NCI-H1105 (cell line): ENCODE measurements around the gene GNPTG.

ENCODE experiments used
- DNase-seq: peaks from one replicate; lab custom pipeline; 2025; lab: John Stamatoyannopoulos, UW

The GNPTG gene

GRCh38 chr16:1347286-1347855 is 4.4 kb upstream of the GNPTG start:
- DNase-seq, result no peak

- no peak for DNase-seq
Measured at GRCh38 chr16:1347962-1348361, 3.8 kb upstream of the GNPTG start.

DNA sequence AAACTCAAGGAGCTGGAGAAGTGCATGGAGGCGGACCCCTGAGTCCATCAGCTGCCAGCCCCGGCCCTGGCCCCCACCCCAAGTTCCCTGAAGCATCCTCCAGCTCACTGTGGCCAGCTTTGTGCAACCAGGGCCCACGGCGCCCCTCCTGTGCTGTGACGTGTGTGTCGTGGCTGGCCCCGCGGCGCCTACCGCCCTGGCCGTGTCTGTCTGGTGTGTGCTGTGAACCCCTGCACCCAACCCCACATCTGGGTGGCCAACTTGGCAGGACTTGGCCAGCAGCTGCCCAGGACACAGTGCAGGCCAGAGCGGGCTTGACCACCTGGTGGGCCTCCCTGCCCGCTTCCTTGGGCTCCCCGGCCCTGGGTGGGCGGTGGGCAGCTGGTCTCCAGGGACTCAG is 3.3 kb upstream of the GNPTG start:
- no peak for DNase-seq

DNA sequence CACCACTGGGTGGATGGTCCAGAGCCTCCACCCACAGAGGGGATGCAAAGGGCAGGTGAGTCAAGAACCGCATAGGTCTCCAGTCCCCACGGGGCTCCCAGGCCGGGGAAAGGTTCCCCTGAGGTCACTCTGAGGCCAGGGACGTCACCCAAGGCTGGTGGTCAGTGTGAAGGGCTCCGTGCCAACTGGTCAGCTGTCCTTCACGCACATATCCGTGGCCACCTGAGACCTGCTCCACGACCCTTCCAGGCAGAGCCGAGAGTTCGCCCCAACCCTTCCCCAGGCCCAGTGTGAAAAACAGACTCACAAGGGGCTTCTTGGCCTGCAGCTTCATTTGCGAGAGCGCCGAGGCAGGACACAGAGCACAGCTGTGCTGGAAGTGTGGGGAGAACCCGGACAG is 2.8 kb upstream of the GNPTG start:
- DNase-seq, result no peak

DNA sequence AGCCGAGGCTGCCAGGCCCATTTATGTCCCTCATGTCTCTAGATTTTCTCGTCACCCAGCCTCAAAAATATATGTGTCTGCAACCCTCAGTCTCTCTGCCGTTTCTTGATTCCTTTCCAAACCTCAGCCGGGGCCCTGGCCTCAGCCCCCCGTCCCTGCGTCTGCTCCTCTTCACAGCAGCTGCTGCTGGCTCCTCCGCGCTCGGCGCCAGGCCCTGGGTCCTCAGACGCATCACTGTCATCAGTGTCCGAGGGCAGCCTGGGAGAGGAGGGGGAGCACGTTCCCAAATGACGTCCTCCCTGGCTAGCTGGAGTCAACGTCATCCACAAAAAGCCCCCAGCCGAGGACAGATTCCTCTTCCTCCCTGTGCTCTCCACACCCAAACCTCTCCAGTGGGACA is 2.4 kb upstream of the GNPTG start:
- no peak for DNase-seq

GRCh38 chr16:1349951-1350350 is 1.8 kb upstream of the GNPTG start:
- DNase-seq, result no peak

- no peak for DNase-seq
Measured at GRCh38 chr16:1350691-1351090, 1.0 kb upstream of the GNPTG start.

- DNase-seq, result no peak
Measured at GRCh38 chr16:1351215-1351581, 533 bp upstream of the GNPTG start.

GRCh38 chr16:1354815-1355540 is 3.2 kb downstream of the GNPTG start:
- DNase-seq, result no peak

DNA sequence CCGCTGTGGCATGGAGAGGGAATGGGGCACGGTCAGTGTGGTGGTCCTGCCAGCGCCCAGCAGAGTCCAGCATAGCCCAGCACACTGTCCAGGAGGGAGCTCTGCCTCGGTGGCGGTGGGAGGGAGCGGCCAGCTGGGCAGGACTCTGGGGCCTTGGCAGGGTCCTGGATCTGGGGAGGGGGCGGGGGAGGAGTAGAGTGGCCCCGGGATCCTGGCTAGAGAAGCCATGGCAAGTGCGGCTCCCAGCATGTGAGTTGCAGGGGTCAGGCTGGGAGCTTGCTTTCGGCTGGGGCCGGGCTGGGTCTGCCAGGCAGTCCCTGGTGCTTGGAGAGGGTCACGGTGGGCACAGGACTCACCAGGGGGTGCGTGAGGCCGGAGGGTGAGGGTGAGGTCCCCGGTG is 3.9 kb downstream of the GNPTG start:
- no peak for DNase-seq

GRCh38 chr16:1356061-1356900 is 4.5 kb downstream of the GNPTG start:
- no peak for DNase-seq

- no peak for DNase-seq
Measured at GRCh38 chr16:1357906-1358566, 6.3 kb downstream of the GNPTG start.

DNA sequence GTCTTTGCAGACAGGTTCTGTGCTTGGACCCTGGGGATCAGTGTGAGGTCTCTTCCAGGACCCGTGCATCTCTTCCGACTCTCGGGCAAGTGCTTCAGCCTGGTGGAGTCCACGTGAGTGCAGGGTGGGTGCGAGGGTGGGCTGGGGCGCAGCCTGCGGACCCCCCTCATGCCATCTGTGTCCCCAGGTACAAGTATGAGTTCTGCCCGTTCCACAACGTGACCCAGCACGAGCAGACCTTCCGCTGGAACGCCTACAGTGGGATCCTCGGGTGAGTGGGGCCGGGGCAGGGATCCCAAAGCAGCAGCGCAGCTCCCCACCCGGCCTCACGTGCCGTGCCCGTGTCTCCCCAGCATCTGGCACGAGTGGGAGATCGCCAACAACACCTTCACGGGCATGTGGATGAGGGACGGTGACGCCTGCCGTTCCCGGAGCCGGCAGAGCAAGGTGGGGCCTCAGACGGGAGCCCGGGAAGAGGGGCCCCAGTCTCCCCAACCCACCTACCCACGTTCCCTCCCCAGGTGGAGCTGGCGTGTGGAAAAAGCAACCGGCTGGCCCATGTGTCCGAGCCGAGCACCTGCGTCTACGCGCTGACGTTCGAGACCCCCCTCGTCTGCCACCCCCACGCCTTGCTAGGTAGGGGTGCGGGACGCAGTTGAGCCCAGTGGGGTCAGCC is 10.1 kb downstream of the GNPTG start:
- DNase-seq, result no peak

GRCh38 chr16:1362807-1363206 is 11.1 kb downstream of the GNPTG start:
- DNase-seq, result no peak

DNA sequence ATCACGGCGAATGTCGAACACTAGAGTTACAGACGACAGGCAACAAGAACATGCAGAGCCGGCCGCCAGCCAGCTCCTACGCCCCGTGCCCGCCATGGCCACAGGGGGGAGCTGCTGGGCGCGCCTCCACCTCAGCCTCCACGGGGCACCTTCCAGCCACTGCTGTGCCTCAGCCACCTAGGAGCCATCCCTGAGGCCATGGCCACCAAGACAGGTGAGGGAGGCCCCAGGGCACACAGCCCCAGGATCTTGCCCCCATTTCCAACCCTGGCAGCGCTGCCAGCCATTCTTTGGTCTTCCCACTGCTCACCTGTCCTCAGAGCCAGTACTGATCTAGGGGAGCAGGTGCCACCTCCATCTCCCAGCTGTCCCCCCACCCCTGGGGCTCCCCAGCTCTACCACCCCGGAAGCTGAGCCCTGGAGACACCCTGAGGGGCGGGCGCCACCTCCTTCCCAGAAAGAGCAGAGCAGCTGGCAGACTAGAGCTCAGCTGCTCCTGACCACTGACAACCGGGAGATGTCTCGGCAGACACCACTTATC is 11.8 kb downstream of the GNPTG start:
- no peak for DNase-seq

DNA sequence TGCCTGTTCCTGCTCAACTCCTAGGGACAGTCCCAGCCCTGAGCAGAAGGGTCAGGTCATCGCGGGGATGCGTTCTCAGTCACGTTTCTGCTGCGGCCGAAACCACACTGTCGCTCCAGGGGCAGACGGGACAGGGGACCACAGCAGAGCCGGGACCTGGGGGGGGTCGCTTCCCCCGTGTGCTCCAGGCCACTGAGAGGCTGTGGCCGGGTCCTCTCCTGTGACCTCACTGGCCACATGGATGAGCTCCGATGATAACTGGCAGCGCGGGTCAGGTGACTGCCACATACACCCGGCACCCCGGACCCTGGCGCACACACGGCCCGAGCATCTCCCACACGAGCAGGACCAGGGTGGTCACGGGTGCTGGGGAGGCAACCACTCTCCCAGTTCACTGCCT is 12.8 kb downstream of the GNPTG start:
- DNase-seq, result no peak

GRCh38 chr16:1366060-1366711 is 14.5 kb downstream of the GNPTG start:
- DNase-seq, result no peak

DNA sequence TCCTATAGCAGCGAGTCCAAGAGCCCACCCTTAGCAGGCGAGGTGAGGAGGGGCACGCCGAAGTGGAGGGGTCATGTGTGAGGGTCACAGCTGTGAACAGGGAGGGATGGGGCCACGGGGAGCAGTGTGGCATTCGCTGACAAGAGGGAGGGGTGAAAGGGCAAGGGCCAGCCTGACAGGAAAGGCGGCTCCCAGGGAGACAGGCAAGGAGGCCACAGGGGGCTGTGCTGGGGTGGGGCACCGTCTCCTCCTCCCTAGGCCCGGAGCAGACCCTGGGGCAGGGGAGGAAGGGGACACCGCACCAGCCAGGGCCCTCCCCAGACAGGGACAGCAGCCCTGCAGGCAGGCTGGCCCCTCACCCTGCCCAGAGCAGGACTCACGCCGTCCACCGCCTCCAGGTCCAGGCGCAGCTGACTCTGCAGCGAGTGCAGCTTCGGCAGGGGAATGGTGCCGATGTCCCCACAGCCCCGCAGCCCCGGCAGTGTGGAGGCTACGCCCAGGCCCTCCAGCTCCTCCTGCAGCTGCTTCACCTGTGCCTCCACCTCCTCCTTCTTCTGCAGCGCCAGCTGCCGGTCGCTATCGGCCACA is 15.1 kb downstream of the GNPTG start:
- DNase-seq, result no peak

- peak; percentile 56 for DNase-seq
Measured at GRCh38 chr16:1367486-1368174, 15.9 kb downstream of the GNPTG start.
